ENCODE results near the gene LPIN2.
"Not testable (repeated sequence)": the region's sequence is repeated elsewhere in the genome, so short reads cannot be mapped to it uniquely, and the experiment has no call there.

Gene LPIN2, protein sequence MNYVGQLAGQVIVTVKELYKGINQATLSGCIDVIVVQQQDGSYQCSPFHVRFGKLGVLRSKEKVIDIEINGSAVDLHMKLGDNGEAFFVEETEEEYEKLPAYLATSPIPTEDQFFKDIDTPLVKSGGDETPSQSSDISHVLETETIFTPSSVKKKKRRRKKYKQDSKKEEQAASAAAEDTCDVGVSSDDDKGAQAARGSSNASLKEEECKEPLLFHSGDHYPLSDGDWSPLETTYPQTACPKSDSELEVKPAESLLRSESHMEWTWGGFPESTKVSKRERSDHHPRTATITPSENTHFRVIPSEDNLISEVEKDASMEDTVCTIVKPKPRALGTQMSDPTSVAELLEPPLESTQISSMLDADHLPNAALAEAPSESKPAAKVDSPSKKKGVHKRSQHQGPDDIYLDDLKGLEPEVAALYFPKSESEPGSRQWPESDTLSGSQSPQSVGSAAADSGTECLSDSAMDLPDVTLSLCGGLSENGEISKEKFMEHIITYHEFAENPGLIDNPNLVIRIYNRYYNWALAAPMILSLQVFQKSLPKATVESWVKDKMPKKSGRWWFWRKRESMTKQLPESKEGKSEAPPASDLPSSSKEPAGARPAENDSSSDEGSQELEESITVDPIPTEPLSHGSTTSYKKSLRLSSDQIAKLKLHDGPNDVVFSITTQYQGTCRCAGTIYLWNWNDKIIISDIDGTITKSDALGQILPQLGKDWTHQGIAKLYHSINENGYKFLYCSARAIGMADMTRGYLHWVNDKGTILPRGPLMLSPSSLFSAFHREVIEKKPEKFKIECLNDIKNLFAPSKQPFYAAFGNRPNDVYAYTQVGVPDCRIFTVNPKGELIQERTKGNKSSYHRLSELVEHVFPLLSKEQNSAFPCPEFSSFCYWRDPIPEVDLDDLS

DNA sequence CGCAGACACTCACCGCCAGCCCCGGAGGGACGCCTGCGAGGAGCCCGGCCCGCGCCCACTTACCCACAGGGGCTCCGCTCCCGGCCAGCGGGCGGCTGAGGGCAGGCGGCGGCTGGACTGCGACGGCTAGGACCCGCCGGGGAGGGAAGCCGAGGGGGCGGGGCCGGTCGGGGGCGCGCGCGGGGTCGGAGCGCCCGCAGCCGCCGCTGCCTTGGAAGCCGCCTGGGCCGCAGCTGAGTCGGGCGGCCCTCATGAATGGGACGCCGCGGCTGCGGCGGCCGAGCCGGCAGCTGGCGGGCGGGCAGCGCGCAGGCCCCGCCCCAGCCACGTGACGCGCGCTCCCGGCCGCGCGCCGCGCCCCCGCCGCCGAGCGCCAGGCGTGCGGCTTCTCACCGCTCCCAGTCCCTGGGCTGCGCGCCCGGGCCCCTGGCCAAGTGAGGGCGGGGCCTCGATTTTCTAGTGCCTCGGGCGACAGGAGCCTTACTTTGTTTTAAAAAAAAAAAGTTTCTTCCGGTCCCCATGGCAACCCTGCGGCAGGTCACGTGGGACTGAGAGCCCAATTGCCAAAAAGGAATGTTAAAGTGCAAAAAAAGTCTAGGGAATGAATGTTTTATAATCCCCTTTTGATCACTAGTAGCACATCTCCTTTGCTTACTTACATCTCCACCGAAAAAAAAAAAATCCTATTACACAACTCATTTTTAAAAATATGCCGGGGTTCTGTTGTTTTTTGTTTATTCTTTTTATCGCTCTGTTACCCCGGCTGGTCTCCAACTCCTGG is at the start of gene LPIN2:
LPIN2 (minus strand) TSS at position 121 of the 781 bp plus-strand sequence. CDS start 52,304 bp downstream, outside the sequence.
- peak; percentile 88 for DNase-seq (ENCODE audit: low spot score)

DNA sequence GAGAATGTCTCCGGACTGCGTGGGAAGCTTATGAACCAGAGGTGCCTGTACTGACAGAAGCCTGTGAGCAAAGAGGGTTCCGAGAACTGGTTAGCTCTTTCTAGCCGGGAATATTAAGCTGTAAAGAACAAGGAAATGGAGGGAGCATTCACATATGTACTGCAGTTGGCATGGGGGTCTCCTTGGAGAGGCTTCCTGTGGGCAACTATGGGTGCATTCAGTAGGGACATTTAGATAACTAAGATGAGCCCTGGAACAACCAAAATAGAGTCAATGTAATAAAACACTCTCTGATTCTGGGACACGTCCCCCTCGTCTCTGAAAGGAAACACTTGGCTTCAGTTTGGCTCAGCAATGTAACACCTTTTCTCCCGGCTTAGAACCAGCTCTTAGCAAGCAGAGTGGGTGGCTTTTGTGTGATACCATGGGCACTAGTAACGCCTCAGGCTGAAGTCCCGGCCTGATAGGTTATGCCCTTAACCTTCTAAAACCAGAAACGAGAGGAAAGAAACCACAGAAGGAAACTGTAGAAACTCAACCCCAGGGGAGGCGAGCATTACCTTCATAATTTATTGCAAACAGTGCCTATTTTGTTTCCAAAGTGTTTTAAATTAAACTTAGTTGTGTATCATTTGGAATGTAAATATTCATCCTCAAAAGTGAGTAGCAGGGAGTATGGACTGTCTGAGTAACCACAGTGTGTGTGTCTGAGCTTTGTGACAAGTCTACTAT is 48.8 kb upstream of the LPIN2 start:
- no peak for DNase-seq (ENCODE audit: low spot score)

DNA sequence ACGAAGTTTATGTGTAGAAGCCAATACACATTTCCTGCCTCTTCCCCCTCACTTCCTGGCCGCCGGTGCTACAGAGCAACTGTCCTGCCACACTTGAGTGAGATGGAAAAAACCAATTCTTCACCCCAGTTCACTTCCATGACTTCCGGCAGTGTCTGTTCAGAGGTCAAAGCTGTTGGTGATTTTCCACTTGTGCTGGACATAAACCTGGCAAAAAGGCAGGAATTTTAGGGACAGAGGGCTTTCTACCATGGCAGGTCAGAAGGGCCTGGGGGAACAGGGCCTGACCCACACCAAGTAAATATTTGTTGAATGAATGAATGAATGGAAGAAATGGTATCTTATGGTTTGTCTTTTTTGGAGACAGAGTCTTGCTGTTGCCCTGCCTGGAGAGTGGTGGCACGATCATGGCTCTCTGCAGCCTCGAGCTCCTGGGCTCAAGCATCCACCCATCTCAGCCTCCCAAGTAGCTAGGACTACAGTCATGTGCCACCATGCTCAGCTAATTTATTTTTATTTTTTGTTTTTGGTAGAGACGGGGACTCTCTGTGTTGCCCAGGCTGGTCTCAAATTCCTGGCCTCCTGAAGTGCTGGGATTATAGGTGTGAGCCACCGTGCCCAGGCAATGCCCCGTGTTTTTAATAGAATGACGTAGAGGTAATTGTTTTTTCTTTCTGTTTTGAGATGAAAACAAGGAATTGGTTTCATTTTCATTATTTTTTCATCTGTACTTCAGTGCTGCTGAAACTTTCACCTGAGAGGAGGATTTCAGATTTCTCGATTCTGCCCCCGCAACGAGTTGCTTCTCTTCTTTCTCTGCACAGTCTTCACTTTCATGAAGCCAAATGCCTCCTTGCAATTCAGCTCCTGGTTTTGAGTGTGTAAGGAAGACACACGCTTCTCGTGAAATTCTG is 48.0 kb upstream of the LPIN2 start:
- no peak for DNase-seq (ENCODE audit: low spot score)

DNA sequence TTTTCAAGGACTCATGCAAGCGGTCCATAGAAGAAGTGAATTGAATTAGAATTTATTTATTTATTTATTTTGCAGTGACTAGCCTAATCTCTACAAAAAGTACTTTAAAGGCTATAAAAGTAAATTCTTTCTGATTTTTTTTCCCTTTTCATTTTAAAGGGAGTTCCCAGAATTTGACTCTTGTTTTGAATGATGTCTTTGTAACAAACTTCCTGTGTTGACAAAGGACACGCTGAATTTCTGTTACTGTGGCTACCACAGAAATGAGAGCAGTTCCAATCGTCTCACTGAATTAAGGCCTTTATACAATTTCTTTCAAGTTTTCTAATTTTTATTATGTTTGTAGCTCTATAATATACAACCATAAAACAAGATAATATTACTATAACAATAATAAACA is 46.3 kb upstream of the LPIN2 start:
- DNase-seq (ENCODE audit: low spot score) = peak; percentile 37

DNA sequence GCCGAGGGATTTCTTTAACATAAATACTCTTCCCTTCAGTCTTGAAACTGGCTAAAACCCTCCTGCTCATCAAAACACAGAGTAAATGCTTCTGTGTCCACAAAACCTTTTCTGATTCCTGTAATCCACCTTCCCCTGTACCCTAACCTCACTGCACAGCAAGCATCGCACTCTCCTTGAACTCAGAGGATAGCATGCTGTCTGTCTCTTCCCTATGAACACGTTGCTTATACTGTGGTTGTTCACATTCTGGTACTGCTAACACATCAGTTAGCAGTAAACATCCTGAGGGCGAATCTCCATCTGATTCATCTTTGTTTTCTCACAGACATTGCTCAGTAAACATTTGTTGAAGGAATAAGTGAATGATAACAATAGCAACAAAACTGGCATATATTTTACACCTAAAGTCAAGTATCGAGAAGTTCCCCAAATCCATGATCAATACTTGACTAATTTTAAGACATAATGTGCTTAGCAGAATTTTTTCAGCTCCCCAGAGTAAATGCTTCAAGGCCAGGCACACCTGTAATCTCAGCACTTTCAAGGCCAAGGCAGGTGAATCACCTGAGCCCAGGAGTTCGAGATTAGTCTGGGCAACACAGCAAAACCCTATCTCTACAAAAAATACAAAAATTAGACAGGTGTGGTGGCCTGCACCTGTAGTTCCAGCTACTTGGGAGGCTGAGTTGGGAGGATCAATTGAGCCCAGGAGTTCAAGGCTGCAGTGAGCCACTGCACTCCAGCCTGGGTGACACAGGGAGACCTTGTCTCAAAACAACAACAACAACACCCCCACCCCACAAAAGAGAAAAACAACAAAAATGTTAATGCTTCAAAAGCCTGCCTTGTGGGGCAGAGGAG is 45.6 kb upstream of the LPIN2 start:
- DNase-seq (ENCODE audit: low spot score) = no peak

DNA sequence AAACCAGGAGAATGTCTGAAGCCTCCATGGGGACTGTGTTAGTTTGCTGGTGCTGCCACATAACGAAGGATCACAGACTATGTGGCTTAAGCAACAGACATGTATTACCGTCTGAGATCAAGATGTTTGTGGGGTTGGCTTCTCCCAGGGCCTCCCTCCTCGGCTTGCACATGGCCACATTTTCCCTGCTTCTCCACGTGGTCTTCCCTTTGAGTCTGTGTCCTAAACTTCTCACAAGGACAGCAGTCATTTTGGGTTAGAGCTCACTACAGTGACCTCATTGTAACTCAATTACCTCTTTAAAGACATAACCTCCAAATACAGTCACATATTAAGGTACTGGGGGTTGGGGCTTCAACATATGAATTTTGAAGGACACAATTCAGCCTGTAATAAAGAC is 44.6 kb upstream of the LPIN2 start:
- DNase-seq (ENCODE audit: low spot score) = no peak

DNA sequence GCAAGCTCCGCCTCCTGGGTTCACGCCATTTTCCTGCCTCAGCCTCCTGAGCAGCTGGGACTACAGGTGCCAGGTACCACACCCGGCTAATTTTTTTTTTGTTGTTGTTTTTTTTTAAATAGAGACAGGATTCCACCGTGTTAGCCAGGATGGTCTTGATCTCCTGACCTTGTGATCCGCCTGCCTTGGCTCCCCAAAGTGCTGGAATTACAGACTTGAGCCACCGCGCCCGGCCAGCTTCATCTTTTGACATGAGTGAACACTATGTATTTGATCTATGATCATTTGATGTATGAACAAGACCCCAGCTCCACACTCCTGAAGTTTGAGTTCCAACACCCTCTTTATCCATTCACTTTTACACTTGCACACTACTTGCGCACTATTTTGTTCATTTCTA is 43.4 kb upstream of the LPIN2 start:
- no peak for DNase-seq (ENCODE audit: low spot score)

DNA sequence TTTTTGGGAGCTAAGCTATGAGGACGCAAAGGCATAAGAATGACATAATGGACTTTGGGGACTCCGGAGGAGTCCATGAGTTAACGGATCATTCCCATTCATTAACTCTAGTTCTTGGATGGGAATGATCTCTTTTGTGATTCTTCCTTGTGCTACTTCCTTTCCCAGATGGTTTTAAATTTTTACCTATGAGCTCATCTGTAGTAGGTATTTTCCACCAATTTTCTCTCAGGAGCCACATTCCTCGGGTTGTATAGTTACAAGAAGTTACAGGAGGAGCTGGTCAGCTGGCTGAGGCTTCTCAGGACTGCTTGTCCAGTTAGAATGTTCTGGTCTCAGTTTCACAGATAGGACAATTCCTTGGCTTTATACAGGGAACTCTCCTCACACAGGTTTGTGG is 42.9 kb upstream of the LPIN2 start:
- DNase-seq (ENCODE audit: low spot score) = no peak

DNA sequence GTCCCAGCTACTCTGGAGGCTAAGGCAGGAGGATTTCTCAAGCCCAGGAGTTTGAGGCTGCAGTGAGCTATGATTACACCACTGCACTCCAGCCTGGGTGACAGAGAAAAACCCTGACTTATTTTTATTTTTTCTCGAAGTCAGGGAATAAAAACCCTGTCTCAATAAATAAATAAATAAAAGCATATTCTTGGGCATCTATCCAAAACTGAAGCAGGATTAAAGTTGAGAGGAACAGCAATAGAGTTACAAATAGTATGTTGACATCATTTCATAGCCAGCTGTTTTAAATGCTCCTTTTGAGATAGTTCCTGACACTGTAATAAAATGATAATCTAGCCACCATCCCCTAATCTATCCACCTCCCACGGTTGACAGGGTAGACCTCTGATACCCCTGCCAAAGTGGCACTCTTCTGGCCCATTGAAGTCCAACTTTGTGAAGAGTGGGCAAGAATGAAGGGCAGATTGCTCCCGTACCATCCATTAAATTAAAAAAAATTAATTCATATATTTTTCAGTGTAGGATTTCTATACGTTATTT is 42.3 kb upstream of the LPIN2 start:
- DNase-seq (ENCODE audit: low spot score) = no peak

DNA sequence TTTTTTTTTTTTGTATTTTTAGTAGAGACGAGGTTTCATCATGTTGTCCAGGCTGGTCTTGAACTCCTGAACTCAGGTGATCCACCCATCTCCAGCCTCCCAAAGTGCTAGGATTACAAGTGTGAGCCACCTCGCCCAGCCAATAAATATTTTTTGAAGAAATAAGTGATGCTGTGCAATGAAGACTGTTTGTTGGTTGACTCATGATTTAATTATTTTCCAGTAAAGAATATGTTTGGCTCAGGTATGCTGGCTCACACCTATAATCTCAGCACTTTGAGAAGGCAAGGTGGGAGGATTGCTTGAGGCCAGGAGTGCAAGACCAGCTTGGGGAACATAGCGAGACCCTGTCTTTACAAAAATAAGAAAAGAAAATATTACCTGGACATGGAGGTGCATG is 41.8 kb upstream of the LPIN2 start:
- no peak for DNase-seq (ENCODE audit: low spot score)

DNA sequence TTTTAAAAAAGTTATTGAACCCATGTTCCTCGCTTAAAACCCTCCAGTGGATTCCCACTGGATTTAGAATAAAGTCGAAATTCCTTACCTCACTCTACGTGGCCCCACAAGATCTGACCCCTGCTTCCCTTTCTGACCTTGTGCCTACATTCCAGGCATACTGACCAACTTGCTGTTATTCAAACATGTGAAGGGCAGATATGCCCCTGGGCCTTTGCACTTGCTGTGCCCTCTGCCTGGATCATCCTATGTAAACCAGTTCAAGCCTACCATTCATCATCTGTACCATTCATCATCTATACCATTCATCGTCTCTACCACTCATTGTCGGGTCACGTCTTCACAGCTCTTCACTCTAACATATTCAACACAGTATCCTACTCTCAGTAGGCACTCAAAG is 41.3 kb upstream of the LPIN2 start:
- no peak for DNase-seq (ENCODE audit: low spot score)

DNA sequence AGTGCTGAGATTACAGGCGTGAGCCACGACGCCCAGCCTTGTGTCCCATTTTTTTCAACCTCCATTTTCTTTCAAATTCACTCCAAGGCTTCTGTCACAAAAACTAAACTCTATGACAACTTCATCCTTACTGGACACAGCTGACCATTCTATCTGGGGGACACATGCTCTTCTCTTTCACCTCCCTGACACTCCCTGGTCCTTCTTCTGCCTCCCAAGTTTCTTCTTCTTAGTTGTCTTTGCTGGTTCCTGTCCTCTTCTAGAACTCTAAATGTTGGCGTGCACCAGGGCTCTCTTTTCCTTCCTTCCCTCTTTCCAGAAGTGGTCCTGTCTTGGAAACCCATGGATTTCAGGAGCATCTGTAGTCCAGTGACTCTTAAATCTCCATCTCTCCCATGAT is 40.1 kb upstream of the LPIN2 start:
- no peak for DNase-seq (ENCODE audit: low spot score)

DNA sequence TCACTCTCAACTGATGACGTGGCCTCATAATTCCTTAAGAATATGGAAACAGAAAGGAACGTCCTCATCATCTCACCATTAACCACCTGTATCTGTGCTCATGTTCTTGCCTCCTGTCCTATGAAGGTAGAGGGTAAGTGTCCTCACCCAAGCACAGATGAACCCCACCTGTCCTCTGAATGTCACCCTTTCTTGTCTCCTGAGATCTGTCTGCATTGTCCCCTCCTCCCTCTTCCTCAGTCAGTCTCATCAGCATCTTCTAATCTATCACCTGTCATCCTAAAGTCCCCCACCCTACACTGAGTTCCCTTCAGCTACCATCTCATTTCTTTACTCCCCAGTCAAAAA is 39.4 kb upstream of the LPIN2 start:
- DNase-seq (ENCODE audit: low spot score) = no peak

DNA sequence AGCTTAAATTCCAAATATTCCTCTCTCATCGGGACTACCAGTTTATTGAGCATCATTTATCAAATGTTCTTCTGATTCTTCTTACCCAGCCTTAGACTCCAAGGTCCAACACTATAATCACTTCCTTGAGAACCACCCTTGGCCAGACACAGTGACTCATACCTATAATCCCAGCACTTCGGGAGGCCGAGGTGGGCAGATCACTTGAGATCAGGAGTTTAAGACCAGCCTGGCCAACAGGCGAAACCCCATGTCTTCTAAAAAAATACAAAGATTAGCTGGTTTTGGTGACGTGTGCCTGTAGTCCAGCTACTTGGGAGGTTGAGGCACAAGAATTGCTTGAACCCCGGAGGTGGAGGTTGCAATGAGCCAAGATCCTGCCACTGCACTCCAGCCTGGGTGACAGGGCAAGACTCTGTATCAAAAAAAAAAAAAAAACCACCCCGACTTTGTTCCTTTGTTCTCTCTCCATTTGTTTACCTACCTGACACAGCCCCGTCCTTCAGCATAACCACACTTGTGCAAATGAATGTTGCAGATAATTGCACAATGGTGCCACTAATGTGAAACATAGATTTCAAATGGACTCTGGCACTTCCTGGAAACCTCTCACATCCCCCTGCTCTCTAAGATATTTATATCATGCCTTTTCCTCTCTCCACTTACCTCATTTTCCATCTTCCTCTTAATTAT is 38.9 kb upstream of the LPIN2 start:
- no peak for DNase-seq (ENCODE audit: low spot score)

DNA sequence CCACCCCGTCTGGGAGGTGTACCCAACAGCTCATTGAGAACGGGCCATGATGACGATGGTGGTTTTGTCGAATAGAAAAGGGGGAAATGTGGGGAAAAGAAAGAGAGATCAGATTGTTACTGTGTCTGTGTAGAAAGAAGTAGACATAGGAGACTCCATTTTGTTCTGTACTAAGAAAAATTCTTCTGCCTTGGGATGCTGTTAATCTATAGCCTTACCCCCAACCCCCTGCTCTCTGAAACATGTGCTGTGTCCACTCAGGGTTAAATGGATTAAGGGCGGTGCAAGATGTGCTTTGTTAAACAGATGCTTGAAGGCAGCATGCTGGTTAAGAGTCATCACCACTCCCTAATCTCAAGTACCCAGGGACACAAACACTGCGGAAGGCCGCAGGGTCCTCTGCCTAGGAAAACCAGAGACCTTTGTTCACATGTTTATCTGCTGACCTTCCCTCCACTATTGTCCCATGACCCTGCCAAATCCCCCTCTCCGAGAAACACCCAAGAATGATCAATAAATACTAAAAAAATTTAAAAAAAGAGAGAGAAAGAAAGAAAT is 37.0 kb upstream of the LPIN2 start:
- DNase-seq (ENCODE audit: low spot score) = not testable (repeated sequence)

DNA sequence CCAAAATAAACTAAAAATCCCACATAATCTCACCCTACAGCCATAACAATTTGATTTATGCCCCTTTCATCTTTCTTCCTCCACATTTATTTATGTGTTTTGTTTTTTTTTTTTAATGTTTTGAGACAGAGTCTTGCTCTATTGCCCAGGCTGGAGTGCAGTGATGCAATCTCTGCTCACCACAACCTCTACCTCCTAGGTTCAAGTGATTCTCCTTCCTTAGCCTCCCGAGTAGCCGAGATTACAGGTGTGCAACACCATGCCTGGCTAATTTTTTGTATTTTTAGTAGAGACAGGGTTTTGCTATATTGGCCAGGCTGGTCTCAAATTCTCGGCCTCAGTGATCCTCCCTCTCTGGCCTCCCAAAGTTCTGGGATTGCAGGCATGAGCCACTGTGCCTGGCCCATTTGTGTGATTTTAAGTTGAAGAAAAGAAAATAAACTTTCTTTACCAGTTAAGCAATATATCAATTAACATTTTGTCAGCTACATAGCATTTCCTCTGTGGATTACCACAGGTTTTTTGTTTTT is 35.9 kb upstream of the LPIN2 start:
- no peak for DNase-seq (ENCODE audit: low spot score)

DNA sequence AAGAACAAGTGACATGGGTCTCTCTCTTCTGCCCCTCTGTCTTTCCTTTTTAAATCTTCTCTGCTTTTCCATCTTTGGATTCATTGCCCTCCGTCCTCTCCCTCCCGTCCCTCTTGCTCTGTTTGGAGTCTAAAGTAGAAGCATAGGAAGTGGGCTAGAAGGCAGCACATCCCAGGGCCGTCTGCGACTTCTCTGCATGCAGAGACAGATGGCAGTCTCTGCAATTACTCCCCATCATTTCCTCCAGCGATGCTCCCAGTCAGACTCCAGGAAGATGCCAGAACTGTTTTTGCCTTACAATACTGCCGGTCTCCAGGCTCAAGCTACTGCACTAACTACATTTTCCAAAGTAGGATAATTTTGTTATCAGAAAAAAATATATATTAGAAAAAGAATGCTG is 35.2 kb upstream of the LPIN2 start:
- DNase-seq (ENCODE audit: low spot score) = no peak

DNA sequence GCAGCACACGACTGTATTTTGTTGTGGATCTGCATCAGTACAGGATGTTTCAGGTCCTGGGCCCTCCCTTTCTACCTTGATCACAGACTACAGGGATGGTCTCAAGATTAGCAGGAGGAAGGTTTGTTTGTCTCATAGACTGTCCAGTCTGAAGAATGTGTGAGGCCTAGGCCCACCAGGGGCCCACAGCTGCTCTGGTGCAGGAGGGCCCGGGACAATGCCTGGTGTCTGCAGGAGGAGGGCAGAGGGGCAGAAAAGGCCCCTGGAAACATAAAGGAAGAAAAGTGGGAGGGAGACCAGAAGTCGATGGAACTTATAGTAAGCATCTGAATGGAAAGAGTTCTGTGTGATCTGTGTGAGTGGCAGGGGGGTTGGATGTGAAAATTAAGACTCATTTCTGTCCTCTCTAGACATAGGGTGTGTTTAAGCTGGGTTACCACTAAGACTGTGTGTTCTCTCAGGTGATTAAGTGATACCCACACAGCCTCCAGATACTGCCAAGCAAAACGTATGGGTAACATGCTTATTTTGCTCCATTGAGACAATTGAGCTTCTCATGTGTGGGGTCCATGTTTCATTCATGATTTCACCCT is 33.4 kb upstream of the LPIN2 start:
- no peak for DNase-seq (ENCODE audit: low spot score)

Measured in COLO829 (cell line).